GM10266 (cell line): ENCODE measurements around the gene ZNF831.

Experiments
- DNase-seq: peaks from one replicate; pipeline ENCODE4 v3.0.0; 2012; ENCODE audit errors: extremely low spot score
- CTCF ChIP-seq: IDR thresholded peaks from 2 replicates; pipeline ENCODE4 v1.5.1; 2012; ENCODE audit warnings: mild to moderate bottlenecking, low read depth; ENCODE audit not compliant: control insufficient read depth, insufficient read depth; ENCODE audit errors: missing control alignments

The ZNF831 gene

DNA sequence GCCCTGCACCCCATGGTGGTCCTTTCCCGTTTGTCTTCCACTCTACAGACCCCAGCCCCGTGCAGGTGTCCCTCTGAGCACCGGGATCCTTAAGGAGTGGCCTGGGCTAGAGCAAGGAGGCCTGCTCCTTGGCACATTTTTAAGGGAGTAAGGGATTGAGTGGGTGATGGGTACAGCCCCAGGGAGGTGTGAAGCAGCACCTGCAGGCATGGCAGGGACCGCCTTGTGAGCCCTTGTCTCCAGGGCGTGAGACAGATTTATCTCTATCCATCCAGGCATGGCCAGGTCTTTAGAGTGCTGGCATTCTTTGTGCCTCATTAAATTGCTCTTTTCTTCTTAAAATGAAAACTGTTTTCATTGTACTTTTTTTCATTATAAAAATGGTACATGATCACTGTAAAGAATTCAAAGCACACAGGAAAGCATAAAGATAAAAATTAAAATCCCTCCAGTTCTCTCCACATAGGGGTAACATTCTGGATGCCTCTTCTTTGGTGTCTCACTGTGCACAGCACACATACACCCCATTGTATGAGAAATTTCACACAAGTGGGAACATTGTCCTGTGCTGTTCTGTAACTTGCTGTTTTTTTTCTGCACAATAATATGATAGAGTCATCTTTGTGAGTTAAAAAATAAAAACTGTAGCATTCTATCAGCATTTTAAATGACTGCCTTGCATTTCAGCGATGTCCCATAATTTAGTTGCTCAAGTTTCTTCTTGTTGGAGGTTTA lies 31.9 kb upstream of the ZNF831 start:
- no peak for TF ChIP-seq CTCF
- DNase-seq: no peak

DNA sequence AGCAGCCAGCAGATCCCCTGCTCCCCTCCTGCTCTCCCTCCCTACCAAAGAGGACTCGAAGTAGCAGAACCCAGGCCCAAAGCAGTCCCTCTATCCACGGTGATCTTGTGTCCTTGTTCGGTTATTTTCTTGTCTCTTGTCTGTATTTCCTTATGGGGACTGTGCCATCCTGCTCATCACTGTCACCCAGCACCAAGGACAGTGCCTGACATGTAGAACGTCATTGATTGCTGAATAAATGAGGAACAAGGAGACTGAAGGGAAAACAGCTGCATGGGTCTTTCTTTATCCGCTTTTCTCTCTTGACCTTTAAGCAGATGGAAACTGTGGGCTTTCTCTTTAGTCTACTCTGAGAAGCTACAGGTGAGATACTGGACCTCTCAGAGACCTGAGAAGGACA lies 29.4 kb upstream of the ZNF831 start:
- no peak for TF ChIP-seq CTCF
- no peak for DNase-seq

DNA sequence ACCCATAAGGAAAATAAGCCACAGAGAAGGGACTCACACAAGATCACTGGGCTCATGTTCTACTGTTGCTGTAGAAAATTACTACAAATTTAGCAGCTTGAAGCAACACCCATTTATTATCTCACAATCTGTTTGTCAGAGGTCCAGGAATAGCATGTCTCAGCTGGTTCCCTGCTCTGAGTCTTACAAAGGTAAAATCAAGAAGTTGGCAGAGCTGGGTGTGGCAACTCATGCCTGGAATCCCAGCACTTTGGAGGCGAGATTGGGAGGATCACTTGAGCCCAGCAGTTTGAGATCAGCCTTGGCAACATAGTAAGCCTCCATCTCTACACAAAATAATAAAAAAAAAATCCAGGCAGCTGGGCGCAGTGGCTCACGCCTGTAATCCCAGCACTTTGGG lies 28.5 kb upstream of the ZNF831 start:
- DNase-seq: no peak
- TF ChIP-seq CTCF: no peak

DNA sequence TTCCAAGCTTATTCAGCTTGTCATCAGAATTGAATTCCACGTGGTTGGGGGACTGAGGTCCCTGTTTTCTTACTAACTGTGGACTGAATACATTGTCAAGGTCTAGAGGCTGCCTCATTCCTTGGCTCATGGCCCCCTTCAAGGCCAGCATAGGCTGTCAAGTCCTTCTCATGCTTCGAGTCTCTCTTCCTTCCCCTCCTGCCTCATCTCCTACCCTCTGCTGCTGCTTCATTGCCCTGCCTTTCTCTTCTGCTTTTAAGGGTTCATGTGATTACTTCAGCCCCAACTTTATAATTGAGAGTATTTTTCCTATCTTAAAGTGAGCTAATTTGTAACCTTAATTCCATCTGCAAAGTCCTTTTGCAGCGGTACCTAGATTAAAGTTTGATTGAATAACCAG lies 27.6 kb upstream of the ZNF831 start:
- TF ChIP-seq CTCF: no peak
- no peak for DNase-seq

DNA sequence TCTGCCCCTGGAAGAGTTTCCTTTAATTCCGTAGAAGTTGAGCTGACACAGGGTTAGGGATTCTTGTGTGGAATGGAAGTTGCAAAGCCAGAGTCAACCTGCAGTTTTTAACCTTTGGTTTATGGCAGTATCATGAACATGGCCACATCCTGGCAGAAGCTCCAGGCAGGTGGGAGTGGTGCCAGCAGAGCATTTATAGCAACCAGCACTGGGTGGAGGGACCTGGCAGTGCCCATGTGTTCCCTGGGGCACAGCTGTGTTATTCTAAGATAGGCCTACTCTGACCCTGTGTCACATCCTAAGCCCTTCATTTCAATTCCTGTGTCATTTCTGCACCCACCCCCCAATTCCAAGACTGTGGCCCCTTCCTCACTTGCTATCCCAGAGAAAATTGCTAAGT lies 26.1 kb upstream of the ZNF831 start:
- no peak for DNase-seq
- TF ChIP-seq CTCF: no peak

DNA sequence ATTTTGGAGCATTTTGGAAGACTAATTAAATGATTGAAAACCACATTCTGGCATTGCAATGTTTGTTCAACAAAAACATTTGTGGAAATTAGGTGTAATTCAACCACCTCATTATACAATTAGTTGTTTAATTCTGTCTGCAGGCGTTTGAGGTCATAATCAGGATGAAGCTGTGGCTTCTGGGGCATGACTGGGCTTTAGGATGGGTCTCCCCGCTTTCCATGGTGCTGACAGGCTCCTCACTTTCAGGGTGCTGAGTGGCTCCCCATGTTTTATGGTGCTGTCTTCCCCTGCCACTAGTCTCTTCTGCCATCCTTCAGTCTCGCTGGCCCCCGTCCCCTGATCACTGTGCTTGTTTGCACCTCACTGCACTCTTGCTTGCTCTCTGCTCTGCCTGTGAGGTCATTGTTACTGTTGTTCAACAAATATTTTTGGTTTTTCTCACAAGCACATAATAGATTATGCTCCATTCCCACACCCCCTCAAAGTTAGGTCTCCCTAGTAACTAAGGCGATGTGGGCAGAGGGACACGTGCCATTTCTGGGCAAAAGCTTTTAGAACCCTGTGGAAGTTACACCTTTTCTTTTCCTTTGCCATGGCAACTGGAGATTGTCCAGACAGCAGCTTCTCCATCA lies 25.4 kb upstream of the ZNF831 start:
- no peak for TF ChIP-seq CTCF
- no peak for DNase-seq

GRCh38 chr20:59139998-59140397 lies 23.6 kb upstream of the ZNF831 start:
- no peak for TF ChIP-seq CTCF
- DNase-seq: no peak
